NCI-H2227 treated with DMSO at 0.1 percent for 48 hours (cell line): ENCODE data around the gene CCR3.

Source experiments
- DNase-seq: peaks from one replicate; lab custom pipeline; 2025; lab: John Stamatoyannopoulos, UW

CCR3 gene

GRCh38 chr3:46221391-46221790 lies 20.9 kb upstream of the CCR3 start:
- DNase-seq: no peak

- no peak for DNase-seq
Observed at GRCh38 chr3:46221938-46222337, 20.3 kb upstream of the CCR3 start.

GRCh38 chr3:46222435-46223161 lies 19.7 kb upstream of the CCR3 start:
- no peak for DNase-seq

GRCh38 chr3:46228260-46229242 lies 13.7 kb upstream of the CCR3 start:
- no peak for DNase-seq

- DNase-seq: no peak
Observed at GRCh38 chr3:46231323-46231722, 10.9 kb upstream of the CCR3 start.

- DNase-seq: no peak
Observed at GRCh38 chr3:46233194-46233593, 9.1 kb upstream of the CCR3 start.

- DNase-seq: no peak
Observed at GRCh38 chr3:46235425-46235824, 6.8 kb upstream of the CCR3 start.

- DNase-seq: no peak
Observed at GRCh38 chr3:46236294-46237054, 5.8 kb upstream of the CCR3 start.

- DNase-seq: no peak
Observed at GRCh38 chr3:46238386-46238785, 3.9 kb upstream of the CCR3 start.

- no peak for DNase-seq
Observed at GRCh38 chr3:46239301-46239938, 2.8 kb upstream of the CCR3 start.

GRCh38 chr3:46239952-46240351 lies 2.3 kb upstream of the CCR3 start:
- DNase-seq: no peak

GRCh38 chr3:46243560-46243959 lies 1.3 kb downstream of the CCR3 start:
- no peak for DNase-seq

GRCh38 chr3:46245146-46245545 lies 2.9 kb downstream of the CCR3 start:
- DNase-seq: no peak

- no peak for DNase-seq
Observed at GRCh38 chr3:46252980-46253379, 10.7 kb downstream of the CCR3 start.

- DNase-seq: no peak
Observed at GRCh38 chr3:46258525-46258924, 16.3 kb downstream of the CCR3 start.

- DNase-seq: no peak
Observed at GRCh38 chr3:46261926-46262594, 19.8 kb downstream of the CCR3 start.

- no peak for DNase-seq
Observed at GRCh38 chr3:46264002-46264401, 21.7 kb downstream of the CCR3 start.

GRCh38 chr3:46266598-46266997 lies 24.3 kb downstream of the CCR3 start:
- DNase-seq: no peak

GRCh38 chr3:46269556-46269955 lies 27.3 kb downstream of the CCR3 start:
- no peak for DNase-seq

GRCh38 chr3:46270474-46270873 lies 28.2 kb downstream of the CCR3 start:
- DNase-seq: no peak

- DNase-seq: no peak
Observed at GRCh38 chr3:46271209-46271745, 29.0 kb downstream of the CCR3 start.
